Panc1 (cell line): ENCODE results near the gene PIGH. TPM values are rescaled to one million over a fixed set of nuclear protein-coding genes. Genes with fewer than 3 reads are reported as not detected.

Experiments used
- ATAC-seq: fragments of 200-7000 bp; cut with Tn5 transposase; 2 replicates; pipeline ENCODE4 v1.9.1; 2020; ENCODE audit warnings: mild to moderate bottlenecking, moderate library complexity
- BruUV-seq: library from RNA; stranded (reverse); fragments of 400-500 nt; replicated peaks from 2 replicates; lab custom pipeline; 2021; lab: Mats Ljungman, UMichigan
- CTCF ChIA-PET: fragments of 300-600 bp; sonication (Branson Sonifier 250); formaldehyde crosslinking; loops from one replicate; lab custom pipeline; 2022; ENCODE audit warnings: antibody characterized with exemption; lab: Charles Lee
- POLR2A ChIA-PET: fragments of 300-600 bp; sonication (Branson Sonifier 250); formaldehyde crosslinking; loops from one replicate; lab custom pipeline; 2022; ENCODE audit warnings: antibody characterized with exemption; lab: Charles Lee
- DNase-seq: peaks from one replicate; pipeline ENCODE4 v3.0.0-alpha.2; 2010; ENCODE audit warnings: low read depth, low spot score
- H3K27ac ChIP-seq: 2 replicates; pipeline ENCODE4 v1.5.1; 2011; ENCODE audit warnings: mild to moderate bottlenecking, low read length, inconsistent platforms
- H3K27me3 ChIP-seq: fragments of 200-500 bp; sonication (Bioruptor generic); 2 replicates; pipeline ENCODE4 v1.6.0; 2014; ENCODE audit warnings: low read length, inconsistent platforms; ENCODE audit not compliant: control insufficient read depth, insufficient read depth
- H3K36me3 ChIP-seq: fragments of 200-500 bp; sonication (Bioruptor generic); 2 replicates; pipeline ENCODE4 v1.5.1; 2014; ENCODE audit warnings: inconsistent platforms, mild to moderate bottlenecking, low read length, moderate library complexity; ENCODE audit not compliant: control insufficient read depth, insufficient read depth
- H3K4me1 ChIP-seq: 2 replicates; pipeline ENCODE4 v1.5.1; 2011; ENCODE audit warnings: inconsistent platforms, mild to moderate bottlenecking, low read length, moderate library complexity; ENCODE audit not compliant: control insufficient read depth, insufficient read depth
- H3K4me3 ChIP-seq, 2 experiments: 2 replicates each; pipeline ENCODE4 v1.5.1; 2011 to 2012; ENCODE audit warnings: low read depth in 2 of 2, low read length in 2 of 2, mild to moderate bottlenecking in 2 of 2, inconsistent platforms in 1 of 2, moderate library complexity in 1 of 2
- H3K9me3 ChIP-seq: fragments of 200-500 bp; sonication (Bioruptor generic); 2 replicates; pipeline ENCODE4 v1.5.1; 2014; ENCODE audit warnings: low read depth, mild to moderate bottlenecking, inconsistent platforms, low read length, moderate library complexity; ENCODE audit not compliant: control insufficient read depth, insufficient read depth
- POLR2AphosphoS5 ChIP-seq: IDR thresholded peaks from 2 replicates; pipeline ENCODE4 v1.6.1; 2012; ENCODE audit warnings: mild to moderate bottlenecking, low read depth, low read length, moderate library complexity
- SIN3A ChIP-seq: IDR thresholded peaks from 2 replicates; pipeline ENCODE4 v1.6.1; 2012; ENCODE audit warnings: low read depth, mild to moderate bottlenecking, low read length, moderate library complexity, borderline replicate concordance; ENCODE audit not compliant: insufficient read depth
- TCF7L2 ChIP-seq: IDR thresholded peaks from 2 replicates; pipeline ENCODE4 v1.6.1; 2011; ENCODE audit warnings: mild to moderate bottlenecking, low read depth, low read length, inconsistent platforms
- in situ Hi-C: cut with HindIII; loops from 2 replicates; pipeline ENCODE4 v1.10.0; 2016; ENCODE audit warnings: low sequenced_read_pairs, low pct_unique_long_range_greater_than_20kb
- intact Hi-C: fragments of 100-400 bp; cut with micrococcal nuclease; formaldehyde crosslinking; loops from one replicate; pipeline ENCODE4 v1.10.0; 2022; ENCODE audit not compliant: unreplicated experiment
- total RNA-seq: library from RNA; stranded (reverse); gene quantifications from one replicate; pipeline ENCODE4 v1.2.1, GENCODE V29; 2021; ENCODE audit not compliant: unreplicated experiment
- TF ChIP-seq, protein P1 (sequence below): fragments of 450-650 bp; IDR thresholded peaks from 2 replicates; pipeline ENCODE4 v1.5.1; 2017; ENCODE audit warnings: mild to moderate bottlenecking
- TF ChIP-seq, protein P2 (sequence below), 2 experiments: IDR thresholded peaks; 2 replicates each; pipeline ENCODE4 v1.6.1; 2011 to 2012; ENCODE audit warnings: low read depth in 2 of 2, control low read depth in 1 of 2, low read length in 1 of 2, mild to moderate bottlenecking in 1 of 2, moderate library complexity in 1 of 2; ENCODE audit not compliant: insufficient read depth in 1 of 2

PIGH gene
- total RNA-seq, 1 experiment from 2014 or later: 13.3 TPM

DNA sequence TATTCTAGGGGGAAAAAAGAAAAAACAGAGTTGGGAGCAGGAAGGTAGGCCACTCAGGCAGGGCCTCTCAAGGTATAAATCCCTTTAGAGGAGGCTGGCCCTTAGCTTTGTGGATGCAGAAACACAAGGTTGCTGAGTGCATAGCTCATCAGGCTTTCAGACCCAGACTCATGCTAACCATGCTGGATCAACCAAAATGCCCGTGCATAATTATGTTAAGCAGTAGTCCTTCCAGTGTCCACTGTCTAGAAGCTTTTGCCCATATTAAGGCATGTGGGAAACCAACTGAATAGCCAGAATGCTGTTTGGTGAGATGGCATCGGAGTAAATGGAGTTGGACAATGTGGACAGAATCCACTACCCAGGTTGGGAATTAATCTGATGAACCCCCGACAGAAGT lies 38.6 kb upstream of the PIGH start:
- Histone ChIP-seq H3K36me3 (no peaks in the 10 kb centered on the region), H3K27me3 (no peaks in the 10 kb centered on the region), H3K27ac (no peak overlapping the region), H3K9me3 (no peaks in the 10 kb centered on the region), H3K4me1 (no peaks in the 10 kb centered on the region; the same call in 1 of the 2 replicates), H3K4me3 (no peak overlapping the region)
- TF ChIP-seq TCF7L2 (no peak), POLR2AphosphoS5 (no peak), SIN3A (no peak)
- TF ChIP-seq, protein P1, sequence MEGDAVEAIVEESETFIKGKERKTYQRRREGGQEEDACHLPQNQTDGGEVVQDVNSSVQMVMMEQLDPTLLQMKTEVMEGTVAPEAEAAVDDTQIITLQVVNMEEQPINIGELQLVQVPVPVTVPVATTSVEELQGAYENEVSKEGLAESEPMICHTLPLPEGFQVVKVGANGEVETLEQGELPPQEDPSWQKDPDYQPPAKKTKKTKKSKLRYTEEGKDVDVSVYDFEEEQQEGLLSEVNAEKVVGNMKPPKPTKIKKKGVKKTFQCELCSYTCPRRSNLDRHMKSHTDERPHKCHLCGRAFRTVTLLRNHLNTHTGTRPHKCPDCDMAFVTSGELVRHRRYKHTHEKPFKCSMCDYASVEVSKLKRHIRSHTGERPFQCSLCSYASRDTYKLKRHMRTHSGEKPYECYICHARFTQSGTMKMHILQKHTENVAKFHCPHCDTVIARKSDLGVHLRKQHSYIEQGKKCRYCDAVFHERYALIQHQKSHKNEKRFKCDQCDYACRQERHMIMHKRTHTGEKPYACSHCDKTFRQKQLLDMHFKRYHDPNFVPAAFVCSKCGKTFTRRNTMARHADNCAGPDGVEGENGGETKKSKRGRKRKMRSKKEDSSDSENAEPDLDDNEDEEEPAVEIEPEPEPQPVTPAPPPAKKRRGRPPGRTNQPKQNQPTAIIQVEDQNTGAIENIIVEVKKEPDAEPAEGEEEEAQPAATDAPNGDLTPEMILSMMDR: no peak
- TF ChIP-seq, protein P2, sequence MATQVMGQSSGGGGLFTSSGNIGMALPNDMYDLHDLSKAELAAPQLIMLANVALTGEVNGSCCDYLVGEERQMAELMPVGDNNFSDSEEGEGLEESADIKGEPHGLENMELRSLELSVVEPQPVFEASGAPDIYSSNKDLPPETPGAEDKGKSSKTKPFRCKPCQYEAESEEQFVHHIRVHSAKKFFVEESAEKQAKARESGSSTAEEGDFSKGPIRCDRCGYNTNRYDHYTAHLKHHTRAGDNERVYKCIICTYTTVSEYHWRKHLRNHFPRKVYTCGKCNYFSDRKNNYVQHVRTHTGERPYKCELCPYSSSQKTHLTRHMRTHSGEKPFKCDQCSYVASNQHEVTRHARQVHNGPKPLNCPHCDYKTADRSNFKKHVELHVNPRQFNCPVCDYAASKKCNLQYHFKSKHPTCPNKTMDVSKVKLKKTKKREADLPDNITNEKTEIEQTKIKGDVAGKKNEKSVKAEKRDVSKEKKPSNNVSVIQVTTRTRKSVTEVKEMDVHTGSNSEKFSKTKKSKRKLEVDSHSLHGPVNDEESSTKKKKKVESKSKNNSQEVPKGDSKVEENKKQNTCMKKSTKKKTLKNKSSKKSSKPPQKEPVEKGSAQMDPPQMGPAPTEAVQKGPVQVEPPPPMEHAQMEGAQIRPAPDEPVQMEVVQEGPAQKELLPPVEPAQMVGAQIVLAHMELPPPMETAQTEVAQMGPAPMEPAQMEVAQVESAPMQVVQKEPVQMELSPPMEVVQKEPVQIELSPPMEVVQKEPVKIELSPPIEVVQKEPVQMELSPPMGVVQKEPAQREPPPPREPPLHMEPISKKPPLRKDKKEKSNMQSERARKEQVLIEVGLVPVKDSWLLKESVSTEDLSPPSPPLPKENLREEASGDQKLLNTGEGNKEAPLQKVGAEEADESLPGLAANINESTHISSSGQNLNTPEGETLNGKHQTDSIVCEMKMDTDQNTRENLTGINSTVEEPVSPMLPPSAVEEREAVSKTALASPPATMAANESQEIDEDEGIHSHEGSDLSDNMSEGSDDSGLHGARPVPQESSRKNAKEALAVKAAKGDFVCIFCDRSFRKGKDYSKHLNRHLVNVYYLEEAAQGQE (IDR thresholded peaks at IDR 0.05; ENCODE audit: insufficient read depth in 1 of 2, low read depth in 2 of 2, low read length in 1 of 2): no peak
- CTCF ChIA-PET: no interaction called here
- intact Hi-C loops: no loop called here
- in situ Hi-C loops: no loop called here
- no TSS peak for BruUV-seq
- ATAC-seq (no peak), DNase-seq (no peak)
- POLR2A ChIA-PET: no interaction called here

DNA sequence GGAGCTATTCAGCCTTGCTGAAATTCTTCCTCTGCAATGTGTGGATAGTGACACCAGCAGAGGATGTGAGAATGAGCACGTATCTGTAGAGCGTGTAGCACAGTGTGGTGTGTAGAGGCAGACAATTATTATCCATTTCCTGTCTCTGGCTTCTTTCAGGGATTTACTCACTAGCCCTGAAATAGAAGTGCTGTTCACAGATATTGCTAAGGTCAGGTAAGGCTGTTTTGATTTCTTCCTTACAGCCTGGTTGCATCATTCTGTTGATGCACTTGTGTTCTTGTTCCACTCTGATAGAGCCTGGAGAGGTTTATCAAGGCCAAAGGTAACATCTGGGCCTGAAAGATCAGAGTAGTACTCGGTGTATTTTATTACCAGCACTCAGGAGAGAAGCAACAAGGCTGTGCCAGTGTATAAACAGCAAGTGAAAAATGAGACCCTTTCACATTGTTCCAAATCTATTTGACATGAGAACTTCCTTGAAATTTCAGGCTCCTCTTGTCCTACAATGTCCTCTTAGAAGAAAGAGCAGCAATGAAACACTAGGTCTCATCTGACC lies 36.4 kb upstream of the PIGH start:
- DNase-seq: no peak
- H3K4me3 ChIP-seq: no peak overlapping the region
- TF ChIP-seq, protein P1: no peak
- TF ChIP-seq SIN3A: no peak
- TF ChIP-seq TCF7L2: no peak
- no peaks in the 10 kb centered on the region; the same call in 1 of the 2 replicates for H3K4me1 ChIP-seq
- no TSS peak for BruUV-seq
- H3K27me3 ChIP-seq: no peaks in the 10 kb centered on the region
- no peak for ATAC-seq
- in situ Hi-C loops: no loop called here
- intact Hi-C loops: no loop called here
- ChIA-PET POLR2A (interaction anchor here (0.6 kb wide), 1 partner anchor 75 kb away, joined by 6 read pairs; no protein-coding TSS in a partner anchor), CTCF (no interaction called here)
- no peaks in the 10 kb centered on the region for H3K9me3 ChIP-seq
- no peak overlapping the region for H3K27ac ChIP-seq
- H3K36me3 ChIP-seq: no peaks in the 10 kb centered on the region
